IPS-18c (cell line): ENCODE measurements around the gene MTX3.

Experiments
- H3K4me3 ChIP-seq: 2 replicates; pipeline ENCODE4 v1.7.0; 2013; ENCODE audit warnings: low read depth, mild to moderate bottlenecking, low read length, moderate library complexity; ENCODE audit not compliant: insufficient read depth
- H3K9me3 ChIP-seq: one replicate; pipeline ENCODE4 v1.6.1; 2013; ENCODE audit warnings: mild to moderate bottlenecking, low read length, moderate library complexity; ENCODE audit not compliant: control insufficient read depth, insufficient read depth

Gene MTX3, protein sequence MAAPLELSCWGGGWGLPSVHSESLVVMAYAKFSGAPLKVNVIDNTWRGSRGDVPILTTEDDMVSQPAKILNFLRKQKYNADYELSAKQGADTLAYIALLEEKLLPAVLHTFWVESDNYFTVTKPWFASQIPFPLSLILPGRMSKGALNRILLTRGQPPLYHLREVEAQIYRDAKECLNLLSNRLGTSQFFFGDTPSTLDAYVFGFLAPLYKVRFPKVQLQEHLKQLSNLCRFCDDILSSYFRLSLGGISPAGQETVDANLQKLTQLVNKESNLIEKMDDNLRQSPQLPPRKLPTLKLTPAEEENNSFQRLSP

GRCh38 chr5:79990598-79991507 is at the start of gene MTX3:
Gene MTX3 (minus strand): TSS chr5:79991262. CDS start chr5:79991238, 24 bp downstream.
- Histone ChIP-seq H3K9me3 (no peaks in the 10 kb centered on the region), H3K4me3 (peak within 1 kb of the TSS; percentile 85)

DNA sequence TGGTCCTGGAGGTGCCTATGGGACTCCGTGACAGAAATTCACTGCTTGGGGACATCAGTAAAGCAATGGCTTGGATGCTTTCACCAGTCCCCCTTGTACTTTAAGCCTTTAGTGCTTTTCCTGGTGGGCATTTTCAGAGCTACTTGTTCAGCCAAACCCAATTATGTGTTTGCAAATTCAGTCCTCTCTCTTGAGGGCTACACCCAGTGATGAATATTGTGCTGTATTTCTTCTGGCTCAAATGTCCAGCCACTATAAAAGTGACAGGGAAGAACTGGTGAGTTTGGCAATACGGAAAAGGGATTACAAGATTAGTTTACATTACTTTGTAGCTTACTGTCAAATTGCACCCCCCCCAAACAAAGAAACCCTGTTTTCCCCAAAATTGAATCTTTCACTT is 48.6 kb upstream of the MTX3 start:
- Histone ChIP-seq H3K4me3 (no peak overlapping the region), H3K9me3 (no peaks in the 10 kb centered on the region)

DNA sequence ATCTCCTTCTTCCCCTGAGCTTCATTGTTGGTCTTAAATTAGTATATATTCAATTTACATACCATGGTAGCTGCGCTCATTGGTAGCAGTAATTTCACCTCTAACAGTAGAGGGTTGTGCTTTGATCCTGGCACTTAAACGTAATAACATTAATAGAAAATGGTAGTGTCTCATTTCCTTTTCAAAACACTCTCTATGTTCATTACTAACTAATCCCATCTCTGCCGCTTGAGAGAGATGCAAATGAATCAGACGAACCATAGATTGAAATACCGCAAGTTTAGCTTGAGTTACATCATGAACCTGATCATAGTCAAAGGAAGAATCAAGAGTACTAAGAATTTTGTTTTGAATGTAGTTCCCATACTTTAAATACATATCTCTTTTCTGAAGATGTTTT is 46.3 kb upstream of the MTX3 start:
- no peaks in the 10 kb centered on the region for H3K9me3 ChIP-seq
- H3K4me3 ChIP-seq: no peak overlapping the region

GRCh38 chr5:80036615-80037014 is 45.6 kb upstream of the MTX3 start:
- no peak overlapping the region for H3K4me3 ChIP-seq
- H3K9me3 ChIP-seq: no peaks in the 10 kb centered on the region

GRCh38 chr5:80035839-80036238 is 44.8 kb upstream of the MTX3 start:
- Histone ChIP-seq H3K4me3 (peak overlapping the region; percentile 51), H3K9me3 (no peaks in the 10 kb centered on the region)

DNA sequence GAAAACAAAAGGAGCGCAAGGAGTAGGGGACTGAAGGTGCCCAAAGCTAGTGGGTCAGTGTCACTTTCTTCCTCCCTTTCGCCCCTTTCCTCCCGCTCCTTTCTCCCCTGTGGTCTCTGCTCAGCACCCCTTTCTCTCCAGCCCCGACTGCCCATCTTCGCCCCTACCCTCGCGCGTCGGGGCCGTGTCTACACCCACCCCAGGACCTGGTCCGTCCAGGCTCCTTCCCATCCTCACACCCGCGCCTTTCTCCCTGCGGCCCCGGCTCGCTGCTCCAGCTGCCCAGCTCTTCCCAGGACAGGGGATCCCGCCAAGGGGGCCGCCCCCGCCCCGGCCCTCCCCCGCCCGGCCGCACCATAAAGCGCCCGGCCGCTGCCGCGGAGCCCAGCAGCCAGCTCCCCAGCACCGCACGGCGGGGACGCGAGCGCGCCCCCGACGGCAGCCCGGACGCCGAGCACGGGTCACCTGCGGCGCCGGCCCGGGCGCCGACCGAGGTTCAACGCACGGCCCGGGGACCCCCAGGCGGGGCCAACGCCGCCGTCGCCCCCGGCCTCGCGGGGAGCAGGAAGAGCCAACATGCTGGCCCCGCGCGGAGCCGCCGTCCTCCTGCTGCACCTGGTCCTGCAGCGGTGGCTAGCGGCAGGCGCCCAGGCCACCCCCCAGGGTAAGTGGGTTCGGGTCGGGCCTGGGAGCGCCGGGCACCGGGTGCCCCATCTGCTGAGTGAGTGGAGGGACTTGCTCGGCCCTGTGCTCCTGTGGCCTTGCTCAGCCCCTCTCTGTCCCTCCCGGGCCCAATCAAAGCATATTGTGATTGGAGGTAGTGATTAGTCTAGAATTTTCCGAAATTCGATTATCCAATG is 44.1 kb upstream of the MTX3 start, which contains the start of gene THBS4:
Gene THBS4 (plus strand): TSS at position 387 of the 860 bp plus-strand sequence. CDS start 190 bp downstream, at position 577.
- Histone ChIP-seq H3K4me3 (peak within 1 kb of the TSS; percentile 68), H3K9me3 (no peaks in the 10 kb centered on the region)

- Histone ChIP-seq H3K9me3 (no peaks in the 10 kb centered on the region), H3K4me3 (peak overlapping the region; percentile 68)
Observed at GRCh38 chr5:80034559-80034958, 43.5 kb upstream of the MTX3 start.

DNA sequence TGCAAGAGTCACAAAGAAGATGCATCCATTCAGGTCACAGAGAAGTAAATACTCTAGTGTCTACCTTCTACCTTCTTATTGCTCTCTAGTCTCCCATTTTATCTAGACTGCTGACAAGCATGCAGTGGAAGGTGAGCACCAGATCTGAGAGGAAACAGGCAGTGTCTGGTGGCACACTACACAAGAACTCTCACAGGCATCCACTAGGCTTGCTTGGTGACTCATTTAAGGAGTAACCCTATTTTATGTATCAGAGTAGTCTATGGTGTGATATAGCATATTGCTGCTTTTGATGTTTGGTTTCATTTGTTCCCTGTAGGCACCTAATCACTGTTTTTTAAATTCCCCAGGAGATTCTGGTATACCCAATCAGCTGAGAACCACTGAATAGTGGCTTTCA is 42.5 kb upstream of the MTX3 start:
- Histone ChIP-seq H3K9me3 (no peaks in the 10 kb centered on the region), H3K4me3 (no peak overlapping the region)

GRCh38 chr5:80031109-80031508 is 40.0 kb upstream of the MTX3 start:
- Histone ChIP-seq H3K4me3 (no peak overlapping the region), H3K9me3 (no peaks in the 10 kb centered on the region)

DNA sequence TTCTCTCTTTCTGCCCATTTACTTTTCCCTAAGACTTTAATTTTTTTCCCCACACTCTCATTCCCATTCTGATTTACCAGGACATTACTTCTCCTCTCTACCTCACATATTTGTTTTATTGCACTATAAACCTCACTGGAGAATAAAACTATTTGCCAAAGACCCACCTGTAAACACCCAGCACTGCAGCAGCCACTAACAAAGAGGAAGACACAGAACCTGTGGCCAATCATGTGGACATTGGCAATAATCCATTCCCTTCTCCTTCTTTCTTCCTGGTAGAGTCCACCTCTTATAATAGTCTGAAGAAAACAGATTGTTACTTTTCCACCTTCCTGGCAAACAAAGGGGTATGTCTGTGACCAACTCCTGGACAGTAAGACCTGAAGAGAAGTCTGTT is 35.8 kb upstream of the MTX3 start:
- H3K9me3 ChIP-seq: no peaks in the 10 kb centered on the region

DNA sequence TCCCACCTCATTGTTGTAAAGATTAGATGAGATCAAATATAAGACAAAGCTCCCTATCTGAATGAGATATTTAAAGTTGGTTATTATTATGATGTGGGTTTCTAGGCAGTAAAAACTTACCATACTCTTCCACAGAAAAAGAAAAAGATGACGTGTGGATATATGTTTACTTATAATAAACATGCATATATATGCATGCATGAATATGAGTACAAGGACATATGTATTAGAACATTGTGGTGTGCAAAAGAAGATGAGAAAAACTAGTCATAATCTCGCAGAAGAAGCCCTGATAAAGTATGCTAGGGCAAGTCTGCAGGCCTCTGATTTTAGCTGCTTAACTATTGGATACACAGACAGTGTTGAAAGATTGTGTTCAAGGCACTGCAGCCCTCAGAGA is 34.0 kb upstream of the MTX3 start:
- H3K9me3 ChIP-seq: no peaks in the 10 kb centered on the region
- no peak overlapping the region for H3K4me3 ChIP-seq

More for the DNA sequence above, 35.8 kb upstream of the MTX3 start:
- H3K4me3 ChIP-seq: no peak overlapping the region

GRCh38 chr5:80010754-80011392 is 19.8 kb upstream of the MTX3 start:
- no peak overlapping the region for H3K4me3 ChIP-seq
- no peaks in the 10 kb centered on the region for H3K9me3 ChIP-seq

DNA sequence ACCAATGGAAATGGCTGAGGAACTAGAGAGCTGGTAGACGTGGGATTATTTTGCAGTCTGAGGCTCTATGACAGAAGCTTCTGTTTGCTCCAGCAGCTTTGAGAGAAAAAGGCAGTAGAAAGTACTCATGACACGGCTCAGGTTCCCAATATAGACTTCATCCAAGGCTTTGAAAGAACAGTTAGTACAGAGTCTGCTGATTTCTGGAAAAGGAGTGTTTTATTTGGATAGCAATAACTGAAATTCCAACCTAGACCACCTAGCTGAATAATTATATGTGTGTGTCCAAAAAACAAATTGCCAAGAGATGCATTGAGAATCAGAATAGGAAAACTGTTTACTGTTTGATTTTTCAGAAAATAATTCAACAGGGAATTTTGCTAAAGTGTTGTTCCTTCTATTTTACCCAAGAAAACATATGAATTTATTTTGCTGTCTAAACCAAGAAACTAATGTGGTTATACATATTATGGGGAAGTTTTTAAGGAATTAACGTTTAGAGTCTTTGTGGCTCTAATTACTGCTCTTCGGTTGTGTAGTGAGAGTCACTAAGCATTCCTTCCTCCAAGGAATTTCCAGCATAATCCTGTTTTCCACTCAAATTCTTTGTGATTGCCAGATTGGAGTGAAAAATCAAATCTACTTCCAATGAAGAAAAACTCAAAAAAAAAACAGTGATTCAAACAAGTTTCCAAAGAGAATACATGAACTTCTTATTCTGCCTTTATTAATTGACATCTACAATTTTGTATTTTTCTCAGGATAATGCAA is 18.1 kb upstream of the MTX3 start:
- no peak overlapping the region for H3K4me3 ChIP-seq
- no peaks in the 10 kb centered on the region for H3K9me3 ChIP-seq

DNA sequence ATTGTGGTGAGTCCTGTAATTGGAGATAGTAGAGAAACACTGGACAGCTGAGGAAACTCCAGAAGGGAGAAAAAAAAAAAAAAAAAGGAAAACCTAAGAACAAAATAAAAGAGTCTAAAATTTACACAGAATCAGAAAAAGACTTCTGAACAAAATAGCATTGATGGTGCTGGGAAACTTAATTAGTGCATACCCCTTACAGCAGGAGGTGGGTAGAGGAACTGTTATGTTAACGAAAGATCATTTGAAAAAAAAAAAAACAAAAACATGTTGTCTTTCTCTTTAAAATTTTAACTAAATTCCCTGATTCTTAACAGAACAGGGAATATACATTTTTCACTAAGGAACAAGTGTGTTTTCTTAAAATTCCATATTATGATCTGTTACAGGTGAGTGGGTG is 11.6 kb upstream of the MTX3 start:
- Histone ChIP-seq H3K9me3 (no peaks in the 10 kb centered on the region), H3K4me3 (no peak overlapping the region)

GRCh38 chr5:79999722-80000121 is 8.7 kb upstream of the MTX3 start:
- Histone ChIP-seq H3K9me3 (no peaks in the 10 kb centered on the region), H3K4me3 (no peak overlapping the region)

DNA sequence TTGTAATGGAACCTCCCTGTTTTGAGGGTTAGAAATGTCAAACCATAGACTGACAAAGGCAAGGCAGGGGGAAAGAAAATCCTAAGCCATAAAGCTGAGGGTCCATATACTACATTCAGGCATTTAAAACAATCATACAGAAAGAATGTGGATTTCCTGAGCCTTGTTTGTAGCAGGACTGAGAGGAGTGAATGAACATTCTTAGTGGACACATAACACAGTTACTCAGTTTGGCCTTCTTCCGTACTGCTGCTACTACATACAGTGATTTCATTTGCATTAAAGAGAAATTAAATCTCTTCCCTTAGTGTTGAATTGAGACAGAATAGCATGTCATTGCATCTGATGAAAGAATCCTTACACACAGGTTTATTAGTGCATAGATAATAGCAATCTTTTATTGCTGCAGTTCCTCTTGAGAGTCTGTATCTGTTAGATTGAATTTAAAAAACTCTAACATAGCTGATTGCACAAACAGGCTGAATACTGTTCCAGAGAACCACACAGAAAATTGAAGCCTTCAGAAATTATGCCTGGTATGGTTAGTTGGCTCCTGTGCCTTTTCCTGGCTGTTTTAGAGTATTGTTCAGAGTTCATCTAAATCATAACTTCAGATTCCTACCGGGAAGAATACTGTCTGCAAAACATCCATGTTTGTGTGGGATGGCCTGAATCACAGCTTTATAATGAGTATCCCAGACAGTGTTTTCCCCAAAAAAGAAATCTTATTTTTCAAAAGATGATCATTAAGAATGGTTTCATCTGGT is 2.0 kb upstream of the MTX3 start:
- H3K4me3 ChIP-seq: no peak overlapping the region
- no peaks in the 10 kb centered on the region for H3K9me3 ChIP-seq
